Fibroblast of skin of left quadriceps (primary cell): ENCODE results near the gene PEX6.

Experiments
- DNase-seq, 2 experiments: peaks; one replicate each; pipeline ENCODE4 v3.0.0-alpha.2; 2013; ENCODE audit warnings: low read depth in 2 of 2

The PEX6 gene, protein sequence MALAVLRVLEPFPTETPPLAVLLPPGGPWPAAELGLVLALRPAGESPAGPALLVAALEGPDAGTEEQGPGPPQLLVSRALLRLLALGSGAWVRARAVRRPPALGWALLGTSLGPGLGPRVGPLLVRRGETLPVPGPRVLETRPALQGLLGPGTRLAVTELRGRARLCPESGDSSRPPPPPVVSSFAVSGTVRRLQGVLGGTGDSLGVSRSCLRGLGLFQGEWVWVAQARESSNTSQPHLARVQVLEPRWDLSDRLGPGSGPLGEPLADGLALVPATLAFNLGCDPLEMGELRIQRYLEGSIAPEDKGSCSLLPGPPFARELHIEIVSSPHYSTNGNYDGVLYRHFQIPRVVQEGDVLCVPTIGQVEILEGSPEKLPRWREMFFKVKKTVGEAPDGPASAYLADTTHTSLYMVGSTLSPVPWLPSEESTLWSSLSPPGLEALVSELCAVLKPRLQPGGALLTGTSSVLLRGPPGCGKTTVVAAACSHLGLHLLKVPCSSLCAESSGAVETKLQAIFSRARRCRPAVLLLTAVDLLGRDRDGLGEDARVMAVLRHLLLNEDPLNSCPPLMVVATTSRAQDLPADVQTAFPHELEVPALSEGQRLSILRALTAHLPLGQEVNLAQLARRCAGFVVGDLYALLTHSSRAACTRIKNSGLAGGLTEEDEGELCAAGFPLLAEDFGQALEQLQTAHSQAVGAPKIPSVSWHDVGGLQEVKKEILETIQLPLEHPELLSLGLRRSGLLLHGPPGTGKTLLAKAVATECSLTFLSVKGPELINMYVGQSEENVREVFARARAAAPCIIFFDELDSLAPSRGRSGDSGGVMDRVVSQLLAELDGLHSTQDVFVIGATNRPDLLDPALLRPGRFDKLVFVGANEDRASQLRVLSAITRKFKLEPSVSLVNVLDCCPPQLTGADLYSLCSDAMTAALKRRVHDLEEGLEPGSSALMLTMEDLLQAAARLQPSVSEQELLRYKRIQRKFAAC

DNA sequence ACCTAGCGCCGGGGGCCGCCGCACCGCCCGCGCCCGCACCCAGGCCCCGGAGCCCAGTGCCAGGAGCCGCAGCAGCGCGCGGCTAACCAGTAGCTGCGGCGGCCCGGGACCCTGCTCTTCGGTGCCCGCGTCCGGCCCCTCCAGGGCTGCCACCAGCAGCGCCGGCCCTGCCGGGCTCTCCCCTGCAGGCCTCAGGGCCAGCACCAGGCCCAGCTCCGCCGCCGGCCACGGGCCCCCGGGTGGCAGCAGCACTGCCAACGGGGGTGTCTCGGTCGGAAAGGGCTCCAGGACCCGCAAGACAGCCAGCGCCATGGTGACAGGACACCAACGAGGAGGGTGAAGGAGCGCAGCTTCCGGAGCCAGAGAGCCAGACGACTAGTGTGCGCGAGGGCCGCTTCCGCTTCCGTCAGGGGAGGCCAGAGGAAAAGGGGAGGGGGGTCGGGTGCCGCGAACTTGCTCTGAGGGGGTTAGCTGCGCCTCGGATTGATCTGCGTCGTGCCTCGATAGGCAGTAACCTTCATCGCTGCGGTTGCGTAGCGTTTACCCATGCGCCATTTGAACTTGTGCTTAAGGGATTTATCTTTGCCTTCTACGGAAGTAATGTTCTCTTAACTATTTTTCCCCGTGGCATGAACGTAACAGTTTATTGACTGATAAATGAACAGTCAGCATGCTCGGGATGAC lies at the start of gene PEX6:
TSS of gene PEX6 (minus strand) at position 343 of the 684 bp plus-strand sequence. CDS start at position 312, 31 bp downstream.
- DNase-seq = peak; percentile 62 to 63

DNA sequence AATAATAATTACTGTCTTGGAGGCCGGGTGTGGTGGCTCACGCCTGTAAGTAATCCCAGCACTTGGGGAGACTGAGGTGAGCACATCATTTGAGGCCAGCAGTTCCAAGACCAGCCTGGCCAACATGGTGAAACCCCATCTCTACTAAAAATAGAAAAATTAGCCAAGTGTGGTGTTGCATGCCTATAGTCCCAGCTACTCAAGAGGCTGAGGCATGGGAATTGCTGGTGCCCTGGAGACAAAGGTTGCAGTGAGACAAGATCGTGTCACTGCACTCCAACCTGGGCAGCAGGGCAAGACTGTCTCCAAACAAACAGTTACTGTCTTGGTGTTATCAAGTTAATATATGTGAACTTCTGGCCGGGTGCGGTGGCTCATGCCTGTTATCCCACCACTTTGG lies 47.4 kb upstream of the PEX6 start:
- no peak for DNase-seq

DNA sequence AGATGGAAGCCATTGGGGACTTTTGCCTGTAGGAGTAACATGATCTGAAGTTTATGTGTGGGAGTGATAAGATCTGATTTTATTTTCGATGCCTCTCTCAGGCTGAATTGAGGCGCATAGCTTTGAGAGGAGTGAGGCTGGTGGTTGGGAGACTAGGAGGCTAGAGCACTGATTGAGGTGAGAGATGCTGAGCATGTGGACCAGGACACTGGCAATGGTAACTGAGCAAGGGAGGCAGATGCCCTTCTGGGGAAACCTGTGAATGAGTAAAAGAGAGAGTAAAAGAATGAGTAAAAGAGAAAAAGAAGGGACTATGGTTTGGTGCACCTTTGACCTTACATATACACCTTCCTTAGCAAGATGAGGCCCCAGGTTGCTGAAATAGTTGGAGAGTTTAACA lies 45.5 kb upstream of the PEX6 start:
- DNase-seq = no peak

DNA sequence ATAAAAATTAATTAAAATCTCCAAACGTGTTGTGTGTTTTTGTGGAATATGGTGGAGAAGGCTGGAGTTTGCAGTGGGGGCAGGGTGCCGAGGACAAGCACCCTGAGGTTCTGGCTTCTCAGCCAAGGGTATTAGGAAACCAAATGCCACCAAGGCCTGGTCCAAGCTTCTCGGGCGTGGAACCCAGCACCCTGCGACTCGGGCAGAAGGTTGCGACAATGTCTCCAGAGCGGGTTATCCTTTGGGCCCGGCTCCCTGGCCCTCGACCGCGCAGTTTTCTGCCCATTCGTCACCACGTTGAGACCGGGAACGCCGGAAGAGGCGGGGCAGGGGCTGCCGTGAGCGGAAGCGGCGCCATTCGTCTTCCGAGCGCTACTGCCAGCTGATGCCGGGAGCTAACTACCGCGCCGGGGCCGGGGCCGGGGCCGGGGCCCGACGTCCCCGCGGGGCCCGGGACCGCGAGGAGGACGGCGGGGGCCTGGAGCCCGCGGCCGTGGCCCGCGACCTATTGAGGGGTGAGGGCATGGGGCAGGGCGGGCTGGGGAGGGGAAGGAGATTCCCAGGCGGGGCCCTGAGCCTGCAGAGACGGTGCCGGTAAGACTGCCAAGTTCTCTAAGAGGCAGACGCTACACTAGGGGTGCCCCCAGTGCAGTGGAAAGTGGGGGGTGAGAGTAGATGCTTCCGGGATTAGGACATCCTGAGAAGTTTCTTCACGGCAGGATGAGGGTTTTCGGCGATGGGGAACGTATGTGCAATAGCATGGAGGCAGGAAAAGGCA lies 42.5 kb upstream of the PEX6 start, which contains the start of gene RRP36:
TSS of gene RRP36 (plus strand) at position 354 of the 778 bp plus-strand sequence. CDS start at position 386, 32 bp downstream.
- peak in 1 of 2 experiments; percentile 34 for DNase-seq

DNA sequence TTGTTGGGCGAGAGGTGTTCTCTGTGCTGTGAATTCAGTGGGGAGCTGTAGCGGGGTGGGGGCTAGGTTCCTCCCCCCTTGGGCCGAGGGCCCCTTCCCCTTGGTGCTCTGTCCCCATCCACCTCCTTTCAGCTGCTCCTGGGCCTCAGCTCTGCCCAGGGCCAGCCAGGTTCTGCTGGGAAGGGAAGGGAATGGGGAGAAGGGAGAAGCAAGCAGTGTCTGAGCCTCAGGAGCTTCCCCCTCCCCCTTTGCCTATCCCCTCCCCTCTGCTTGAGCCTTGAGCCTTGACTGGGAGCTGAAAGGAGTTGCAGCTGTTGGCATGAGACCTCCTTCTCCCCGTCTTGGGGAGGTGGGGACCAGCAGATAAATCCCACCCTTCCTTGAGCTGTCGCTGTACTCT lies 41.9 kb upstream of the PEX6 start:
- DNase-seq = no peak

DNA sequence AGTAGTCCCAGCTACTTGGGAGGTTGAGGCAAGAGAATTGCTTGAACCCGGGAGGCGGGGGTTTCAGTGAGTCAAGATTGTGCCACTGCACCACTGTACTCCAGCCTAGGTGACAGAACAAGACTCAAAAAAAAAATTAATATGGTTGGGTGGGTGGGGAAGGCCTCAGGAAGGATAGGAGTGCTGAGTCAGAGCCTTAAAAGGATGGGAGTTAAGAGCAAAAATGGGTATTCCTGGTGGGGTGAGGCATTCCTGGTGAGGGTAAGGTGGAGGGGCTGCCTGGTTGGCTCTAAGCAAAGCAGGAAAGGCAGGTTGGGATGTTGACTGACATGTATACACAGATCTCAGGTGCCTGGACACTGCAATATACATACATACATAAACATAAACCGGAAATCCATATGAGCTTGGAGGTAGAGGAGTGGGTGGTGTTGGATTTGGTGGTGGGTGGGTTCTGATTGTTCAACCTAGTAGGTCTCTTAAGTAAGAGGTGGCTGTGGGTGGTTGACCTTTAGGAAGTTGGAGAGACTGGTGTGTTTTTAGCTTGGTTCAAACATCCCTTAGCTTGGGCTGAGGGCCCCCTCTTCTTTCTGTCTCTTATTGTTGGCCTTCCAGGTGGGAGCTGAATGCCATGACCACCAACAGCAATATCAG lies 41.2 kb upstream of the PEX6 start:
- no peak for DNase-seq

DNA sequence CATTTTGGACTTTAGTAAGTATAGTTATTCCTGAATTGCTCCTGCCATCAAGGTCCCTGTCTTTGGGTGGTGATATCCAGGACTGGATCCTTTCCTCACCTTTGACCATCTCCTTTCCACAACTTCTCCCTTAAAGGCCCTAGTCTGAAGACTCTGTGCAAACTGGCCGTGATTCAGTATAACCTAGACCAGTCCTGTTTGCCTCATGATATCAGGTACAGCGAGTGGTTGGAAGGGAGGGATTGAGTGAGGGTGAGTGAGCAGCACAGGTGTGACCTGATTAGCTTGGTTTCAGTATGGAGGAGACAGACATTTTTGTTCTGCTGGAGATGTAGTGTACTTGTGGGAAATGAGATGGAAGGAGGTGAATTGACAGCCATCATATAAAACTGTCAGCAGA lies 40.2 kb upstream of the PEX6 start:
- no peak for DNase-seq

DNA sequence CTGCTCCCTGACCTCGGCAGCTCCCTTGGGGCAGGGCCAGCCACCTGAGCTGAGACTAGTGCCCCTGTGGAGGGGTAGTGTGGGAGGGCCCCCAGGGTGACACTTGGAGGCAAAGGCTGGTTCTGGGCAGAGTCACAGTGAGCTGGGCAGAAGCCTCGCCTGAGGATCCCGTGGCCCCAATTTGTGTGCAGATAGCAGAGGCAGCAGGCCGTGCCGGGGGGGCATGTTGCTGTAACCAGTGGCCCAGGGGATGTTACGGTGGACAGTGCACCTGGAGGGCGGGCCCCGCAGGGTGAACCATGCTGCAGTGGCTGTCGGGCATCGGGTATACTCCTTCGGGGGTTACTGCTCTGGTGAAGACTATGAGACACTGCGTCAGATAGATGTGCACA lies 38.0 kb upstream of the PEX6 start:
- DNase-seq = no peak

DNA sequence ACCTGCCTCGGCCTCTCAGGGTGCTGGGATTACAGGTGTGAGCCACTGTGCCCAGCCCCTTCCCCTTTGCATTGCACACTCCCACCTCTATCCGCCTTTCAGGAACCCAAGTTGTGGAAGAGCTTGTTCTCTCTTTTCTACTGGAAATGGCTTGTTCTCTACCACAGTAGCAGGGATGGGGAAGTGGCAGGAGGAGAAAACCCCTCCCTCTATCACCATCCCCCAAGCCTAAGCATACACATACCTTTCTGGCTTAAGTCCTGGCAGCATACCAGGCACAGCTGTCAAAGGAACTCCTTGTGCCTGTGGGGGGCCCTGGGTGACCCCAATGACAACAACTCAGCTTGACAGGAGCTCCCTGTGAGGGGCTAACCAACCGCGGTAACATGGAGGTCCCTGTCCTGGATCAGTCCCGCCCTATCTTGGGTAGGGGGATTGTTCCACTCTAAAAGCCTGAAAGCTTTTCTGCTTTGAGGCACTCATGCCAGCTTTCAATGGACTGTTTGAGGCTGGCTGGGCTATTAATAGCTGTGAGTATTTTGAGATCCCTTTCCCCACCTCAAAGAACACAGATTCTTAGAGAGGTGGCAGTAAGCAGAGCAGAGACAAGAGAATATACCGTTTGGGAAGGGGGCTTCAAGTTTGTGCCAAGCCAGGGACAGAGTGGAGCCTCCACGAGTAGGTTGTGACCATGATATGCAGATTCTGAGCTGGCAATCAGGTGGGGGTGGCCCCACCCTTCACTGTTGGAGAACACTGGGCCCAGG lies 37.4 kb upstream of the PEX6 start:
- no peak for DNase-seq

DNA sequence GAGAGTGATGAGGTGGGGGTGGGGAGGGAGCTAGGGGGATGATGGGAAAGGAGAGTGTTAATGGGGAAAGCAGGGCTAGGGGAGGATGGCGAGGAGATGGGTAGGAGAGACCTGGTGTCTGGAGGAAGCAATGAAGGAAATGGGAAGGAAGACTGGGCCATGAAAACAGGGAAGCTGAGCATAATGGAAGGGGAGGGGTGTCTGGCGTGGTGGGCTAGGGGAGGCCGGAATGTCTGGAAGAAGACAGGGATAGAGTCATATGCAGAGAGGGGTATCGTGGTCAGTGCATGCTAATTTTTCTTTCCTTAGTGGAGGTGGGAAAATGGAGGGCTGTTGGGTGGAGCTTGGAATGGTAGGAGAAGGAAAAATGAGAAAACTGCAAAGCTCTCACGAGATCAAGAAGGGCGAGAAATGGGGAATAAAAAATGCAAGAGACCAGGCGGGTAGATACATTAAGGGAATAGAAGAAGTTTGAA lies 35.5 kb upstream of the PEX6 start:
- DNase-seq = peak in 1 of 2 experiments; percentile 4

DNA sequence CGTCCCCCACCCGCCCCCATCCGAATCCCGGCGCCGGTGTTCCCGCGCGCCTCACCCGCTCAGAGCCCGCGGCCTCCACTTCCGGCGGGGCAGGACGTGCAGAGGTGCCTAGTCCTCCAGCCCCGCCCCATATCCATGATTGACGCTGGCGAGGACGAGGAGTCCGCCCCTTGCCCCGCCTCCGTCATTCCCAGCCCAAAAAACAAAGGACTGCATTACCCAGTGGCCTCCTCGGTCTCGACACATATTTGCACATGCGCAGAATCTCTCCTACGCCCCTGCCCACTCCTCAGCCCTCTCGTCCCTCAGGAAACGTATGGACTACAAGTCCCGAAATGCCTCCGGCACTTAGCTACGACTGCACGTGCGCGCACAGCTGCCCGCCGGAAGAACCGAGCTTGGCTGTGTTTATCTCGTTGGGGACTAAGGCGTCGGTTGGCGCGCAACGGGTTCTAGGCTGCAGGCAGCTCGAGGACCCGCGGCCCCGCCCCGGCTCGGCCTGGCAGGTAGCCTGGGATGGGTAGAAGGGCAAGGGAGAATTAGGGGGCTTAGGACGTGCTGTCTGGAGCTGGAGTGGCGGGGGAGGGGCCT lies 35.0 kb upstream of the PEX6 start, which contains the start of the genes KLHDC3 and MEA1:
TSS of gene KLHDC3 (plus strand) at position 407 of the 591 bp plus-strand sequence. CDS start 2,944 bp downstream, outside the sequence.
TSS of gene MEA1 (minus strand) at position 104 of the 591 bp plus-strand sequence. CDS start 133 bp downstream, outside the sequence.
- peak; percentile 99 to 100 for DNase-seq

DNA sequence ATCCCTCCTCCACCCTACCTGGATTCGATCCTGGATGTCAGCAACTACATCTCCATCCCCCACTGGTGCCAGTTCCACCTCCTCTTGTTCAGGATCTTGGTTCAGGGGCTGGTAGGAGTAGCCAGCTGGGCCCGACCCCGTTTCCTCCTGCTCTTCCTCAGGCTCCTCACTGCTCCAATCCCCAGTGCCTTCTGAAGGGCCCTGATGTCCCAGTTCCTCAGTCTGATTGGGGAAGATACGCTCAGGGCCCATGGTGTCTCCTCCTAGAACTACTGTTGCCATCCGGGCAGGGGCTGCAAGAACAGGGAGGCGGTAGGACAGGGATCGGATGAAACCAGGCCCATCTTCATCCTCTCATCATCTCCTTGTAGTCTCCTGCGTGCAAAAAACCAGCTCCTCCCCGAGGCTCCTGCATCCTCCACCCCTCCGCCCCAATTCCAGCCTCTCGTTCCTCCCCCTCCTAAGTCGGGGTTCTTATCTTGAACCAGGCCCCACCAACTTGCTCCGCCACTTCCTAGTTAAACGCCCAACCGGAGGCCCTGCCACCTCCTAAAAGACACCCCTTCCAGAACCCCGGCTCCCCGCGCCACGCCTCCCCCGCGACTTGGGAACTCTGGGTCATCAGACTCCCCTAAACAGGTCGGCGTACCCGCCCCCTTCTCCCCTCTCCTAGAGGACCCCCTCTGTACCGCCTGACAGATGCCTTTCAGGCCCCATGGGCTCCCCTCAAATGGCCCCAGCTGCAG lies 34.3 kb upstream of the PEX6 start:
- DNase-seq = peak in 1 of 2 experiments; percentile 4

DNA sequence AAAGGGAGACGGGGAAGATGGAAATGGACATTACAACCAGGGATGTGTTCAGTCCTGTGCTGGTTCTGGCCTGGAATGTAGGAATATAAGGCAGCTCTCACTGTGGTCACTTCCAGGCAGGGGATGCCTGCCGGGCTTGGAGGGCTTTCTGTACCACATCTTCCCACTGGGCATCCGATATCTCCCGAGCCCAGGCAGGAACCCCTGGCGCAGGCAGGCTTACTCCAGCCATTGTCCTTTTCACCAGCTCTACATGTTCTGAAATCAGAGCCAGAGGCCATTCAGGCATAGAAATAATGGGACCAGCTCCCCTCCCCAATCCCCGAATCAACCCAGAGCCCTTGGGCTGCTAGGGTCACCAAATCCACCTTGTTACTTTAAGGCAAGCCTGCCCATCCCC lies 33.4 kb upstream of the PEX6 start:
- DNase-seq = no peak

DNA sequence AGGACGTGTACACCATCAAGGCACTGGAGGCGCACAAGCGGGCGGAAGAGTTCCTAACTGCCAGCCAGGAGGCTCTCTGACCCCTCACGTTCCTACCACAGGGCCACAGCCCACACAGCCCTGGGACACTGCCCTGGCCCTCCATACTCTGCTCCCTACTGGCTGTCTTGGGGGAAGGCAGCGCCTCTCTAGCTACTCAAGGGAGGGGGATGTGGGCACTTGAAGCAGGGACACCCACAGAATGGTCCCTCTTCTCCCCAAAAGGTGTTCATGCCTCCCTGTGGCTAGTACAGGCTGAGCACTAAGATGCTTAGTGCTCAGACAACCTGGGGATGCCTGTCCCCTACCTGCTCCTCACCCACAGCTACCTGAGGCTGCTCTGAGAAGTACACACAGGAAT lies 32.2 kb upstream of the PEX6 start:
- DNase-seq = no peak

DNA sequence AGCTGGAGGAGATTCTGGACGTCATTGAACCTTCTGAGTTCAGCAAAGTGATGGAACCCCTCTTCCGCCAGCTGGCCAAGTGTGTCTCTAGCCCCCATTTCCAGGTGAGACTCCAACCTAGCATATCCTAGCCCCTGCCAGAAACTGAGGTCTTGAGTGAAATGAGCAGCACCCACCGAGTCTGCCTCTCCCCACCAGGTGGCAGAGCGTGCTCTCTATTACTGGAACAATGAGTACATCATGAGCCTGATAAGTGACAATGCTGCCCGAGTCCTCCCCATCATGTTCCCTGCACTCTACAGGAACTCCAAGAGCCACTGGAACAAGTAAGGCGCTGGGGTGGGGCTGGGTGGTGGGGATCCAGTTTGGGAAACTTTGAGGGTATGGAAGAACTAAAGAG lies 30.1 kb upstream of the PEX6 start:
- DNase-seq = peak in 1 of 2 experiments; percentile 6

DNA sequence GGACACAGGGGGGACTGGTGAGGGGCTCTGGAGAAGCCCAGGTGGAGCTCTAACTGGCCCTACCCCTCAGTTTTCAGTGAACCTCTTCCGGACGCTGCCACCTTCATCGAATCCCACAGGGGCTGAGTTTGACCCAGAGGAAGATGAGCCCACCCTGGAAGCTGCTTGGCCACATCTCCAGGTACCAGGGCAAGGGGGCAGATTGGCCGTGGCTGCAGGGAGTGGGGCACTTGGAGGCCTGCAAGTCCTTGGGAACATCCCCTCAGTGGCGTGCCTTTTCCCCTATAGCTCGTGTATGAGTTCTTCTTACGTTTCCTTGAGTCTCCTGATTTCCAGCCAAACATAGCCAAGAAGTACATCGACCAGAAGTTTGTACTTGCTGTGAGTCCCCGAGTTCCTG lies 28.1 kb upstream of the PEX6 start:
- DNase-seq = no peak

DNA sequence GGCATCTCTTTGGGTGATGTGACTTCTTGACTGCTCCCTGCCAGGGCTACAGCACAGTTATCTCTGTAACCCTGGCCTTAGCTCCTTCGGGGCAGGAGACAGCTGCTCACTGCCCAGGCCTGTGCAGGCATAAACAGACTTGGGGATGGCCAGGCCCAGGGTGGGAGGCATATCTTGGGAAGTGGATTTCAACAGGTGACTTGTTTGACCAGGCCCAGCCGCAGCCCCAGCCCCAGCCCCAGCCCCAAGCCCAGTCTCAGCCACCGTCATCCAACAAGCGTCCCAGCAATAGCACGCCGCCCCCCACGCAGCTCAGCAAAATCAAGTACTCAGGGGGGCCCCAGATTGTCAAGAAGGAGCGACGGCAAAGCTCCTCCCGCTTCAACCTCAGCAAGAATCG lies 27.3 kb upstream of the PEX6 start:
- DNase-seq = no peak

DNA sequence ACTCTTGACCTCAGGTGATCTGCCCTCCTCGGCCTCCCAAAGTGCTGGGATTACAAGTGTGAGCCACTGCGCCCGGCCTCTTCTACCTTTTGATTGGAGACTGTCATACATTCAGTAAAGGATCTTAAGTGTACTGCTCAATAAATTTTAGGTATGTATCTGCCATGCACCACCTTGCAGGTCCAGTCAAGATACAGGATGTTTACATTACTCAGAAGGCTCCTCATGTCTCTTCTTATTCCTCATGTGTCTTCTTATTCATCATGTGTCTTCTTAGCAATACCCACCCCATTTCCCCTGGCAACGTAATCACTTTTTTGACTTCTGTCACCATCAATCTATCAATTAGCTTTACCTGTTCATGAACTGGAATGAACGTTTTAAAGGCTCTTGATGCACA lies 26.9 kb upstream of the PEX6 start:
- DNase-seq = no peak
